ENCODE measurements around the gene KCTD17.

- TF ChIP-seq CTCF (conservative IDR thresholded peaks at IDR 0.05 in 1 of 2, IDR thresholded peaks at IDR 0.05 in 1 of 2; ENCODE audit: extremely low read depth in 1 of 2, insufficient read depth in 1 of 2, low read depth in 1 of 2, low read length in 2 of 2): no peak
- no peak for TF ChIP-seq EZH2 (IDR thresholded peaks at IDR 0.05; ENCODE audit: borderline replicate concordance, low read length)
Measured at GRCh38 chr22:37057796-37058510, 6.4 kb downstream of the KCTD17 start.
